ENCODE data around the gene SRSF11.
"Not testable (repeated sequence)": the region's sequence is repeated elsewhere in the genome, so short reads cannot be mapped to it uniquely, and the experiment has no call there.

Gene SRSF11

GRCh38 chr1:70190180-70190579 is 31.0 kb upstream of the SRSF11 start:
- Histone ChIP-seq H3K9me3 (ENCODE audit: insufficient read depth, low read length, severe bottlenecking) (no peaks in the 10 kb centered on the region), H2AFZ (ENCODE audit: low read depth, low read length) (no peak overlapping the region), H3K9ac (ENCODE audit: low read depth, low read length) (no peak overlapping the region), H3K27ac (ENCODE audit: low read length) (no peak overlapping the region), H3K4me2 (ENCODE audit: insufficient read depth, low read length) (no peak overlapping the region), H3K79me2 (ENCODE audit: insufficient read depth, low read length) (peaks cover 80% of the 10 kb centered on the region), H3K4me1 (ENCODE audit: insufficient read depth, low read length) (no peaks in the 10 kb centered on the region), H3K27me3 (ENCODE audit: insufficient read depth, low read length, poor library complexity) (no peaks in the 10 kb centered on the region), H3K4me3 (ENCODE audit: low read depth in 1 of 2, low read length in 2 of 2) (no peak overlapping the region), H4K20me1 (ENCODE audit: insufficient read depth, low read length) (peaks cover 15% of the 10 kb centered on the region; the same call in 1 of the 2 replicates), H3K36me3 (ENCODE audit: insufficient read depth, low read length) (peaks cover 5% of the 10 kb centered on the region; the same call in 1 of the 2 replicates)
- no peak for TF ChIP-seq EZH2 (IDR thresholded peaks at IDR 0.05; ENCODE audit: borderline replicate concordance, low read depth, low read length, severe bottlenecking)
- TF ChIP-seq, protein P1, sequence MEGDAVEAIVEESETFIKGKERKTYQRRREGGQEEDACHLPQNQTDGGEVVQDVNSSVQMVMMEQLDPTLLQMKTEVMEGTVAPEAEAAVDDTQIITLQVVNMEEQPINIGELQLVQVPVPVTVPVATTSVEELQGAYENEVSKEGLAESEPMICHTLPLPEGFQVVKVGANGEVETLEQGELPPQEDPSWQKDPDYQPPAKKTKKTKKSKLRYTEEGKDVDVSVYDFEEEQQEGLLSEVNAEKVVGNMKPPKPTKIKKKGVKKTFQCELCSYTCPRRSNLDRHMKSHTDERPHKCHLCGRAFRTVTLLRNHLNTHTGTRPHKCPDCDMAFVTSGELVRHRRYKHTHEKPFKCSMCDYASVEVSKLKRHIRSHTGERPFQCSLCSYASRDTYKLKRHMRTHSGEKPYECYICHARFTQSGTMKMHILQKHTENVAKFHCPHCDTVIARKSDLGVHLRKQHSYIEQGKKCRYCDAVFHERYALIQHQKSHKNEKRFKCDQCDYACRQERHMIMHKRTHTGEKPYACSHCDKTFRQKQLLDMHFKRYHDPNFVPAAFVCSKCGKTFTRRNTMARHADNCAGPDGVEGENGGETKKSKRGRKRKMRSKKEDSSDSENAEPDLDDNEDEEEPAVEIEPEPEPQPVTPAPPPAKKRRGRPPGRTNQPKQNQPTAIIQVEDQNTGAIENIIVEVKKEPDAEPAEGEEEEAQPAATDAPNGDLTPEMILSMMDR (IDR thresholded peaks at IDR 0.05; ENCODE audit: borderline replicate concordance, extremely low read depth, low read length, poor library complexity, severe bottlenecking) = no peak
- no peak for DNase-seq
- no peak for ATAC-seq (ENCODE audit: insufficient read depth, low read depth)

DNA sequence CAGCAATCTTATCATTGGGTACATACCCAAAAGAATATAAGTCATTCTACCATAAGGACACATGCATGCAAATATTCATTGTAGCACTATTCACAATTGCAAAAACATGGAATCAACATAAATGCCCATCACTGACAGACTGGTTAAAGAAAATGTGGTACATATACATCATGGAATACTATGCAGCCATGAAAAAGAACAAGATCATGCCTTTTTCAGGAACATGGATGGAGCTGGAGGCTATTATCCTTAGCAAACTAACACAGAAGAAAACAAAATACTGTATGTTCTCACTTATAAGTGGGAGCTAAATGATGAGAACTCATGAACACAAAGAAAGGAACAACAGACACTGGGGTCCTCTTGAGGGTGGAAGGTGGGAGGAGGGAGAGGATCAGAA is 28.7 kb upstream of the SRSF11 start:
- ATAC-seq (ENCODE audit: insufficient read depth, low read depth) = not testable (repeated sequence)

GRCh38 chr1:70194601-70195000 is 26.6 kb upstream of the SRSF11 start:
- H3K36me3 ChIP-seq (ENCODE audit: insufficient read depth, low read length) = peaks cover 3% of the 10 kb centered on the region; the same call in 1 of the 2 replicates
- no peak for ATAC-seq (ENCODE audit: insufficient read depth, low read depth)
- H2AFZ ChIP-seq (ENCODE audit: low read depth, low read length) = no peak overlapping the region
- H3K9ac ChIP-seq (ENCODE audit: low read depth, low read length) = no peak overlapping the region
- H3K4me1 ChIP-seq (ENCODE audit: insufficient read depth, low read length) = no peaks in the 10 kb centered on the region
- no peak overlapping the region for H3K4me2 ChIP-seq (ENCODE audit: insufficient read depth, low read length)
- no peak overlapping the region for H3K4me3 ChIP-seq (ENCODE audit: low read depth in 1 of 2, low read length in 2 of 2)
- no peak overlapping the region for H3K27ac ChIP-seq (ENCODE audit: low read length)
- no peaks in the 10 kb centered on the region for H3K27me3 ChIP-seq (ENCODE audit: insufficient read depth, low read length, poor library complexity)
- H3K79me2 ChIP-seq (ENCODE audit: insufficient read depth, low read length) = peaks cover 94% of the 10 kb centered on the region
- TF ChIP-seq, protein P1 (IDR thresholded peaks at IDR 0.05; ENCODE audit: borderline replicate concordance, extremely low read depth, low read length, poor library complexity, severe bottlenecking) = no peak
- no peak for TF ChIP-seq EZH2 (IDR thresholded peaks at IDR 0.05; ENCODE audit: borderline replicate concordance, low read depth, low read length, severe bottlenecking)
- no peaks in the 10 kb centered on the region for H3K9me3 ChIP-seq (ENCODE audit: insufficient read depth, low read length, severe bottlenecking)
- no peak for DNase-seq
- H4K20me1 ChIP-seq (ENCODE audit: insufficient read depth, low read length) = peaks cover 18% of the 10 kb centered on the region; the same call in 1 of the 2 replicates

More for the DNA sequence above, 28.7 kb upstream of the SRSF11 start:
- not testable (repeated sequence) for DNase-seq; H3K27me3 ChIP-seq (ENCODE audit: insufficient read depth, low read length, poor library complexity); H3K36me3 ChIP-seq (ENCODE audit: insufficient read depth, low read length); H3K4me3 ChIP-seq (ENCODE audit: low read depth in 1 of 2, low read length in 2 of 2); H2AFZ ChIP-seq (ENCODE audit: low read depth, low read length); H3K4me1 ChIP-seq (ENCODE audit: insufficient read depth, low read length); H3K27ac ChIP-seq (ENCODE audit: low read length); H3K9ac ChIP-seq (ENCODE audit: low read depth, low read length); H3K9me3 ChIP-seq (ENCODE audit: insufficient read depth, low read length, severe bottlenecking); H3K4me2 ChIP-seq (ENCODE audit: insufficient read depth, low read length)
- Histone ChIP-seq H3K79me2 (ENCODE audit: insufficient read depth, low read length) (peaks cover 92% of the 10 kb centered on the region), H4K20me1 (ENCODE audit: insufficient read depth, low read length) (peaks cover 18% of the 10 kb centered on the region; the same call in 1 of the 2 replicates)

- TF ChIP-seq EZH2 (IDR thresholded peaks at IDR 0.05; ENCODE audit: borderline replicate concordance, low read depth, low read length, severe bottlenecking) = no peak
- TF ChIP-seq, protein P1 (IDR thresholded peaks at IDR 0.05; ENCODE audit: borderline replicate concordance, extremely low read depth, low read length, poor library complexity, severe bottlenecking) = no peak
- H3K27ac ChIP-seq (ENCODE audit: low read length) = no peak overlapping the region
- ATAC-seq (ENCODE audit: insufficient read depth, low read depth) (no peak), DNase-seq (no peak)
- peaks cover 94% of the 10 kb centered on the region for H3K79me2 ChIP-seq (ENCODE audit: insufficient read depth, low read length)
- H3K9me3 ChIP-seq (ENCODE audit: insufficient read depth, low read length, severe bottlenecking) = no peaks in the 10 kb centered on the region
- H3K36me3 ChIP-seq (ENCODE audit: insufficient read depth, low read length) = peaks cover 3% of the 10 kb centered on the region; the same call in 1 of the 2 replicates
- H3K4me1 ChIP-seq (ENCODE audit: insufficient read depth, low read length) = no peaks in the 10 kb centered on the region; the same call in 1 of the 2 replicates
- H3K4me3 ChIP-seq (ENCODE audit: low read depth in 1 of 2, low read length in 2 of 2) = no peak overlapping the region
- no peak overlapping the region for H3K9ac ChIP-seq (ENCODE audit: low read depth, low read length)
- H3K4me2 ChIP-seq (ENCODE audit: insufficient read depth, low read length) = no peak overlapping the region
- H4K20me1 ChIP-seq (ENCODE audit: insufficient read depth, low read length) = peaks cover 19% of the 10 kb centered on the region; the same call in 1 of the 2 replicates
- H3K27me3 ChIP-seq (ENCODE audit: insufficient read depth, low read length, poor library complexity) = no peaks in the 10 kb centered on the region
- no peak overlapping the region for H2AFZ ChIP-seq (ENCODE audit: low read depth, low read length)
Measured at GRCh38 chr1:70195342-70195741, 25.8 kb upstream of the SRSF11 start.

Data from DND-41 (cell line).